ENCODE data around the gene ZFAND3.

The ZFAND3 gene

DNA sequence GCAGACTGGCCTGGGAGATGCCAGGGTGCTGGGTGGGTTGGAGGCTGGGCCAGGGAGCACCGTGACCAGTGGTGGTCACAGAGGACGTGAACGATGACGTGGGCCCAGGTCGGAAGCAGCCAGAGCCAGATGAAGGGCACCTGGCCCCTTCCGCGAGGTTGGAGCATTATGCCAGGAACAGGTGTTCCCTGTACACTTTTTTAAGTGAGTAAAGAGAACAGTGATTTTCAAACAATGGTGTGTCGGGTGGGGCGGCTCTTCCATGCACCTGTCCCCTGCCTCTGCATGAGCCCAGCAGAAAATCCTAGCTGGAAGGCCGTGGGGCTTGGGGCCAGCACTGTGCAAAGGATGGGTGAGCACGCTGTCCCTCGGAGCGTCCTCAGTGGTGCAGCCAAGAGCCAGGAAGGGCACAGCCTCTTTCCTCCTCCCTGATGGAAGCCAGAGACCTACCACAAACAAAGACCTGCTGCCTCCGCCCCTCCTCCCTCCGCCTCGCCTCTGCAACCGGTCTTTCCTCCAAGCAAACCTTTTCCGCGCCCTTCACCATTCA is 350.5 kb downstream of the ZFAND3 start:
- H3F3A ChIP-seq (ENCODE audit: insufficient read depth, low read length), result no peaks in the 10 kb centered on the region
- H3K9me2 ChIP-seq (replicated peaks; ENCODE audit: insufficient read depth, low read length), result no peaks in the 10 kb centered on the region
- no peak overlapping the region for H3K27ac ChIP-seq (ENCODE audit: low read length)
- DNase-seq, result no peak
- no peaks in the 10 kb centered on the region for H3K79me2 ChIP-seq (ENCODE audit: low read length)
- no peaks in the 10 kb centered on the region for H3K36me3 ChIP-seq (replicated peaks; ENCODE audit: insufficient read depth, low read length)
- H2AFZ ChIP-seq (ENCODE audit: low read length), result no peak overlapping the region
- H3K4me1 ChIP-seq (ENCODE audit: low read length), result no peaks in the 10 kb centered on the region
- H3K4me3 ChIP-seq (ENCODE audit: low read length), result no peak overlapping the region
- H3K9me3 ChIP-seq (replicated peaks; ENCODE audit: insufficient read depth, low read length), result no peaks in the 10 kb centered on the region
- no peaks in the 10 kb centered on the region for H3K27me3 ChIP-seq (replicated peaks; ENCODE audit: insufficient read depth, low read length)
- no peak overlapping the region for H3K9ac ChIP-seq (ENCODE audit: low read length)
- TF ChIP-seq, protein P1, sequence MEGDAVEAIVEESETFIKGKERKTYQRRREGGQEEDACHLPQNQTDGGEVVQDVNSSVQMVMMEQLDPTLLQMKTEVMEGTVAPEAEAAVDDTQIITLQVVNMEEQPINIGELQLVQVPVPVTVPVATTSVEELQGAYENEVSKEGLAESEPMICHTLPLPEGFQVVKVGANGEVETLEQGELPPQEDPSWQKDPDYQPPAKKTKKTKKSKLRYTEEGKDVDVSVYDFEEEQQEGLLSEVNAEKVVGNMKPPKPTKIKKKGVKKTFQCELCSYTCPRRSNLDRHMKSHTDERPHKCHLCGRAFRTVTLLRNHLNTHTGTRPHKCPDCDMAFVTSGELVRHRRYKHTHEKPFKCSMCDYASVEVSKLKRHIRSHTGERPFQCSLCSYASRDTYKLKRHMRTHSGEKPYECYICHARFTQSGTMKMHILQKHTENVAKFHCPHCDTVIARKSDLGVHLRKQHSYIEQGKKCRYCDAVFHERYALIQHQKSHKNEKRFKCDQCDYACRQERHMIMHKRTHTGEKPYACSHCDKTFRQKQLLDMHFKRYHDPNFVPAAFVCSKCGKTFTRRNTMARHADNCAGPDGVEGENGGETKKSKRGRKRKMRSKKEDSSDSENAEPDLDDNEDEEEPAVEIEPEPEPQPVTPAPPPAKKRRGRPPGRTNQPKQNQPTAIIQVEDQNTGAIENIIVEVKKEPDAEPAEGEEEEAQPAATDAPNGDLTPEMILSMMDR (IDR thresholded peaks at IDR 0.05; ENCODE audit: low read length), result no peak
- TF ChIP-seq EZH2phosphoT487 (IDR thresholded peaks at IDR 0.05; ENCODE audit: low read length) (no peak), EZH2 (optimal IDR thresholded peaks at IDR 0.05; ENCODE audit: low read depth, low read length) (no peak)
- H4K20me1 ChIP-seq (ENCODE audit: insufficient read depth, low read length), result no peaks in the 10 kb centered on the region
- no peak overlapping the region for H3K4me2 ChIP-seq (ENCODE audit: low read depth, low read length)

DNA sequence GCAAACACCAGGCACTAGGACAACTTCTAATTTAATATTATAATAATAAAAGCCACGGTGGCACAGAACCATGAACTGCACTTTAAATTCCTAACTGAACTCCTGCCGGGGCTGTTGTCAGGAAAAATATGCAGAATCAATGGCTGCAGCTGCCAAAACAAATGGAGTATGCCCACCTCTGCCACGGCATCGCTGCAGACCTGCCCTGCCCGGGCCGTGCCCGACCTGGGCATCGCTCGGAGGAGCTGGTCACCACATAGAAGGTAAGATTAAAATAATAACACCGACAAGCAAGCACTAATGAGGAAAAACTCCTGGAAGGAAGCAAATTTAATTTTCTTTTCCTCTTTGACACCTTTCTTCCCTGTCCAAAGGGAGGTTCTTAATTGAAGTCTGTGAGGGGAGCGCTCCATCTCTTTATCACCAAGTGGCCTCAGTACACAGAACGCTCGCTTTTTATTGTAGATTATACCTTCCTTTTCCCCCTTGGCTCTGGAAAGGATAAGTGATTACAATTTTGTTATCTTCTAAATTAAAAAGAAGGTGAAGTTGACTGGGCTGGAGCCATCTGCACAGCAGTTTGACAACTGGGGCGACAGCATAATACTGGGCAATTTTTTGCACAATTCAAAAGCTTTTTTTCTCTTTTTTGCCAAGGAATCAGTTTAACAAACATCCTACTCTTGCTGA is 351.3 kb downstream of the ZFAND3 start:
- Histone ChIP-seq H3K4me1 (ENCODE audit: low read length) (no peaks in the 10 kb centered on the region), H3F3A (ENCODE audit: insufficient read depth, low read length) (no peaks in the 10 kb centered on the region), H3K27ac (ENCODE audit: low read length) (no peak overlapping the region), H3K4me3 (ENCODE audit: low read length) (no peak overlapping the region), H3K79me2 (ENCODE audit: low read length) (no peaks in the 10 kb centered on the region), H3K36me3 (replicated peaks; ENCODE audit: insufficient read depth, low read length) (no peaks in the 10 kb centered on the region), H3K27me3 (replicated peaks; ENCODE audit: insufficient read depth, low read length) (no peaks in the 10 kb centered on the region), H3K9ac (ENCODE audit: low read length) (no peak overlapping the region), H3K4me2 (ENCODE audit: low read depth, low read length) (no peak overlapping the region), H4K20me1 (ENCODE audit: insufficient read depth, low read length) (no peaks in the 10 kb centered on the region), H3K9me2 (replicated peaks; ENCODE audit: insufficient read depth, low read length) (no peaks in the 10 kb centered on the region), H3K9me3 (replicated peaks; ENCODE audit: insufficient read depth, low read length) (no peaks in the 10 kb centered on the region), H2AFZ (ENCODE audit: low read length) (no peak overlapping the region)
- TF ChIP-seq, protein P1 (IDR thresholded peaks at IDR 0.05; ENCODE audit: low read length), result no peak
- TF ChIP-seq EZH2phosphoT487 (IDR thresholded peaks at IDR 0.05; ENCODE audit: low read length) (no peak), EZH2 (optimal IDR thresholded peaks at IDR 0.05; ENCODE audit: low read depth, low read length) (no peak)
- DNase-seq, result no peak

DNA sequence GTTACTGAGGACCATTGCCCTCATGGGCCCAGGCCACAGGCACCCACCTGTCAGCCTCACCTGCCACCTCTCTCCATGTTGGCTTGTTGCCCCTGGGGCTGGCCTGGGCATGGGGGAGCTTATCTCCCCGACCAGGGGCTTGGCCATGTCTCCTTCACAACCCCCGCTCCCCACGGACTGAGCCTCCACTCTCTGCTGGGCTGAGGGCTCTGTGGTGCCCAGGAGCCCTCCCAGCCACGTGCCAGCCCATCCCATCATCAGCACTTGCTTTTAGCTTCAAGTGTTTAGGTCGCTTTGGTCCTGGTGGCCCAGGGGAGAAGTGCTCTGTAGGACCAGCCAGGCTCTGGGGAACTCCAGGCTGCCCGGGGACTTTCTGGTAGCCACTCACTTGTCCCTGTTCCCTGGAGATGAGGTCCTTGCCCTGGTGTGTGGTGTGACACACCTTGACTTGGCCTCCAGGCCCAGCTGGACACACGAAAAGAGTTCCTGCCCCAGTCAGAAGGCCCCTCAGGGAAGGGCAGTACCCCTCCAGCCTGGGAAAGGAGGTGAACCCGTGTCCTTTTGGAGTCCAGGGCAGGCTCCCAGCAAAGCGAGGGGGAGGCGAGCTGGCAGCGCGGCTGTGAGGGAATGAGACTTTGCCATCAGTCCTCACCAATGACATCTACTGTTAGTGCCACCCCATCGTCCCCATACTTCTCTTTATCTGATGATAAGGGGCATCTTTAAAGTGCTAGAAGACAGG is 352.6 kb downstream of the ZFAND3 start:
- no peak overlapping the region for H3K4me3 ChIP-seq (ENCODE audit: low read length)
- no peak overlapping the region for H3K27ac ChIP-seq (ENCODE audit: low read length)
- no peaks in the 10 kb centered on the region for H3K79me2 ChIP-seq (ENCODE audit: low read length)
- H3K4me1 ChIP-seq (ENCODE audit: low read length), result no peaks in the 10 kb centered on the region
- H3F3A ChIP-seq (ENCODE audit: insufficient read depth, low read length), result no peaks in the 10 kb centered on the region
- H3K27me3 ChIP-seq (replicated peaks; ENCODE audit: insufficient read depth, low read length), result no peaks in the 10 kb centered on the region
- no peak overlapping the region for H2AFZ ChIP-seq (ENCODE audit: low read length)
- H4K20me1 ChIP-seq (ENCODE audit: insufficient read depth, low read length), result no peaks in the 10 kb centered on the region
- no peaks in the 10 kb centered on the region for H3K9me2 ChIP-seq (replicated peaks; ENCODE audit: insufficient read depth, low read length)
- no peak overlapping the region for H3K4me2 ChIP-seq (ENCODE audit: low read depth, low read length)
- no peak overlapping the region for H3K9ac ChIP-seq (ENCODE audit: low read length)
- H3K9me3 ChIP-seq (replicated peaks; ENCODE audit: insufficient read depth, low read length), result no peaks in the 10 kb centered on the region
- DNase-seq, result no peak
- no peaks in the 10 kb centered on the region for H3K36me3 ChIP-seq (replicated peaks; ENCODE audit: insufficient read depth, low read length)
- TF ChIP-seq, protein P1 (IDR thresholded peaks at IDR 0.05; ENCODE audit: low read length), result no peak
- no peak for TF ChIP-seq EZH2phosphoT487 (IDR thresholded peaks at IDR 0.05; ENCODE audit: low read length)
- no peak for TF ChIP-seq EZH2 (optimal IDR thresholded peaks at IDR 0.05; ENCODE audit: low read depth, low read length)
